Measurements from ENCODE around the gene HS1BP3. TPM values are rescaled to one million over a fixed set of nuclear protein-coding genes. Genes with fewer than 3 reads are reported as not detected.

Gene HS1BP3
- total and polyA plus RNA-seq, 9 of the 15 experiments (the other 6 are each of a cell fraction or from before 2014, with no cell fraction given) = 0.41 to 8.3 (median 5.9) TPM

GRCh38 chr2:20578895-20579825, 71.7 kb downstream of the HS1BP3 start (continued):
- TF ChIP-seq ZBTB9 (CRISPR knock-in tag; IDR thresholded peaks at IDR 0.05) (peak; percentile 88), ESRRA (IDR thresholded peaks at IDR 0.05; ENCODE audit: borderline replicate concordance, low read depth) (0 out of 2 replicates have a peak, but pooled peaks have one; percentile 21), ZNF165 (CRISPR knock-in tag; IDR thresholded peaks at IDR 0.05; ENCODE audit: borderline replicate concordance) (no peak), SAP30 (IDR thresholded peaks at IDR 0.05; ENCODE audit: borderline replicate concordance, insufficient read depth, low read depth, low read length, poor library complexity, severe bottlenecking) (no peak), TCFL5 (CRISPR knock-in tag; conservative IDR thresholded peaks at IDR 0.05) (0 out of 2 replicates have a peak, but pooled peaks have one; percentile 60), ZNF175 (CRISPR knock-in tag; IDR thresholded peaks at IDR 0.05; ENCODE audit: low read depth) (peak; percentile 97), KLF16 (IDR thresholded peaks at IDR 0.05) (peak; percentile 52; the same call in 1 of the 2 replicates), ZNF589 (CRISPR knock-in tag; IDR thresholded peaks at IDR 0.05; ENCODE audit: low read depth) (peak; percentile 96), E2F6 (IDR thresholded peaks at IDR 0.05; ENCODE audit: borderline replicate concordance in 1 of 2, extremely low read depth in 1 of 2, insufficient read depth in 1 of 2, insufficient read length in 1 of 2, low read depth in 1 of 2, low read length in 1 of 2, poor library complexity in 1 of 2, severe bottlenecking in 1 of 2) (peak; percentile 73 to 81), PRPF4 (IDR thresholded peaks at IDR 0.05; ENCODE audit: insufficient read depth, low read depth, low read length, poor library complexity, severe bottlenecking) (no peak), ZNF696 (CRISPR knock-in tag; conservative IDR thresholded peaks at IDR 0.05) (no peak), MAZ (CRISPR knock-in tag; conservative IDR thresholded peaks at IDR 0.05 in 1 of 2, IDR thresholded peaks at IDR 0.05 in 1 of 2) (peak; percentile 46 to 80; a peak in 3 of 4 replicates), PHF8 (IDR thresholded peaks at IDR 0.05; ENCODE audit: borderline replicate concordance, low read length) (no peak; the same call in 1 of the 2 replicates), TAF1 (IDR thresholded peaks at IDR 0.05; ENCODE audit: control insufficient read depth, extremely low read depth, insufficient read depth, low read length, severe bottlenecking) (peak; percentile 34), ERF (CRISPR knock-in tag; IDR thresholded peaks at IDR 0.05) (0 out of 2 replicates have a peak, but pooled peaks have one; percentile 47), NCOR1 (IDR thresholded peaks at IDR 0.05) (peak; percentile 94), CBFB (CRISPR knock-in tag; IDR thresholded peaks at IDR 0.05) (no peak), MTA3 (IDR thresholded peaks at IDR 0.05; ENCODE audit: borderline replicate concordance) (0 out of 2 replicates have a peak, but pooled peaks have one; percentile 46), PPARD (CRISPR knock-in tag; IDR thresholded peaks at IDR 0.05) (no peak), CBFA2T3 (IDR thresholded peaks at IDR 0.05) (peak; percentile 92), DEAF1 (CRISPR knock-in tag; IDR thresholded peaks at IDR 0.05) (peak; percentile 36; the same call in 1 of the 2 replicates)
